H9 (cell line): ENCODE data around the gene MFSD12. TPM values are rescaled to one million over a fixed set of nuclear protein-coding genes. Genes with fewer than 3 reads are reported as not detected.

ENCODE experiments used
- DNase-seq: peaks from one replicate; pipeline ENCODE4 v3.0.0-alpha.2; 2017
- H2AFZ ChIP-seq: one replicate; pipeline ENCODE4 v1.6.1; 2013; ENCODE audit warnings: mild to moderate bottlenecking, low read length, control low read depth, moderate library complexity
- H2AK5ac ChIP-seq: 2 replicates; pipeline ENCODE4 v1.6.1; 2013; ENCODE audit warnings: low read length, control low read depth, mixed read lengths; ENCODE audit not compliant: insufficient read length
- H2BK120ac ChIP-seq: one replicate; pipeline ENCODE4 v1.6.1; 2013; ENCODE audit warnings: low read depth, mild to moderate bottlenecking, low read length, control low read depth, inconsistent platforms; ENCODE audit not compliant: poor library complexity, severe bottlenecking
- H2BK12ac ChIP-seq: 2 replicates; pipeline ENCODE4 v1.6.1; 2013; ENCODE audit warnings: low read length, control low read depth, mixed read lengths, low read depth; ENCODE audit not compliant: insufficient read length
- H2BK15ac ChIP-seq: 2 replicates; pipeline ENCODE4 v1.6.1; 2013; ENCODE audit warnings: low read depth, low read length, control low read depth
- H2BK20ac ChIP-seq: one replicate; pipeline ENCODE4 v1.6.1; 2013; ENCODE audit warnings: low read depth, mild to moderate bottlenecking, low read length, control low read depth, inconsistent platforms; ENCODE audit not compliant: poor library complexity, severe bottlenecking
- H2BK5ac ChIP-seq: 2 replicates; pipeline ENCODE4 v1.6.1; 2013; ENCODE audit warnings: low read length, control low read depth, mixed read lengths; ENCODE audit not compliant: insufficient read length
- H3K14ac ChIP-seq: 2 replicates; pipeline ENCODE4 v1.6.1; 2013; ENCODE audit warnings: low read length, control low read depth; ENCODE audit not compliant: insufficient read depth
- H3K18ac ChIP-seq: 2 replicates; pipeline ENCODE4 v1.6.1; 2013; ENCODE audit warnings: low read depth, mild to moderate bottlenecking, mixed read lengths, low read length, control low read depth; ENCODE audit not compliant: insufficient read length
- H3K23ac ChIP-seq: 2 replicates; pipeline ENCODE4 v1.6.1; 2013; ENCODE audit warnings: low read length, control low read depth, mixed read lengths, low read depth; ENCODE audit not compliant: insufficient read length
- H3K23me2 ChIP-seq: 2 replicates; pipeline ENCODE4 v1.6.1; 2013; ENCODE audit warnings: low read depth, mild to moderate bottlenecking, mixed read lengths, low read length, control low read depth; ENCODE audit not compliant: insufficient read length, poor library complexity, severe bottlenecking
- H3K27ac ChIP-seq: 2 replicates; pipeline ENCODE4 v1.5.1; 2013; ENCODE audit warnings: low read length, control low read depth, mixed read lengths, low read depth; ENCODE audit not compliant: insufficient read length
- H3K27me3 ChIP-seq: 2 replicates; pipeline ENCODE4 v1.6.1; 2013; ENCODE audit warnings: low read length, control low read depth, inconsistent platforms; ENCODE audit not compliant: insufficient read depth
- H3K4ac ChIP-seq: 2 replicates; pipeline ENCODE4 v1.6.1; 2013; ENCODE audit warnings: low read depth, mild to moderate bottlenecking, control low read depth, inconsistent platforms, low read length, moderate library complexity
- H3K4me1 ChIP-seq: 2 replicates; pipeline ENCODE4 v1.6.1; 2013; ENCODE audit warnings: low read length, control low read depth, inconsistent platforms; ENCODE audit not compliant: insufficient read depth
- H3K4me2 ChIP-seq: 2 replicates; pipeline ENCODE4 v1.6.1; 2013; ENCODE audit warnings: low read length, control low read depth, mixed read lengths; ENCODE audit not compliant: insufficient read length, insufficient read depth
- H3K56ac ChIP-seq: 2 replicates; pipeline ENCODE4 v1.6.1; 2013; ENCODE audit warnings: low read depth, mild to moderate bottlenecking, mixed read lengths, low read length, control low read depth; ENCODE audit not compliant: insufficient read length
- H3K79me1 ChIP-seq: 2 replicates; pipeline ENCODE4 v1.6.1; 2013; ENCODE audit warnings: low read depth, mild to moderate bottlenecking, moderate library complexity, low read length, control low read depth, inconsistent platforms; ENCODE audit not compliant: insufficient read depth, poor library complexity, severe bottlenecking
- H3K79me2 ChIP-seq: 2 replicates; pipeline ENCODE4 v1.6.1; 2013; ENCODE audit warnings: low read length, control low read depth, inconsistent platforms; ENCODE audit not compliant: insufficient read depth
- H3K9ac ChIP-seq: 2 replicates; pipeline ENCODE4 v1.6.1; 2013; ENCODE audit warnings: low read length, control low read depth, mixed read lengths; ENCODE audit not compliant: insufficient read length; ENCODE audit errors: extremely low read depth
- H3K9me3 ChIP-seq: one replicate; pipeline ENCODE4 v1.6.1; 2013; ENCODE audit warnings: low read depth, low read length, inconsistent platforms; ENCODE audit not compliant: control insufficient read depth
- H3T11ph ChIP-seq: one replicate; pipeline ENCODE4 v1.6.1; 2013; ENCODE audit warnings: mild to moderate bottlenecking, low read length, control low read depth, inconsistent platforms
- H4K20me1 ChIP-seq: one replicate; pipeline ENCODE4 v1.6.1; 2013; ENCODE audit not compliant: control insufficient read depth, insufficient read length, insufficient read depth
- H4K5ac ChIP-seq: 2 replicates; pipeline ENCODE4 v1.6.1; 2013; ENCODE audit warnings: low read depth, mild to moderate bottlenecking, mixed read lengths, low read length, control low read depth; ENCODE audit not compliant: insufficient read length
- H4K8ac ChIP-seq: replicated peaks from 2 replicates; pipeline ENCODE4 v1.6.1; 2013; ENCODE audit warnings: low read length, control low read depth, mixed read lengths, low read depth; ENCODE audit not compliant: insufficient read length
- H4K91ac ChIP-seq: 2 replicates; pipeline ENCODE4 v1.6.1; 2013; ENCODE audit warnings: low read depth, mild to moderate bottlenecking, moderate library complexity, mixed read lengths, low read length, control low read depth; ENCODE audit not compliant: insufficient read length
- H3K27ac Mint-ChIP-seq, 3 experiments: 2 replicates in 2 of 3; 3 replicates in 1 of 3; pipeline ENCODE4 v1.8.0; 2020 to 2021; ENCODE audit warnings: mixed read lengths in 3 of 3, mild to moderate bottlenecking in 1 of 3, moderate library complexity in 1 of 3
- H3K27me3 Mint-ChIP-seq: 2 replicates; pipeline ENCODE4 v1.8.0; 2021; ENCODE audit warnings: low read depth, mild to moderate bottlenecking, moderate library complexity, mixed read lengths
- H3K36me3 Mint-ChIP-seq, 3 experiments: 2 replicates in 2 of 3; 3 replicates in 1 of 3; pipeline ENCODE4 v1.8.0; 2020 to 2021; ENCODE audit warnings: low read depth in 3 of 3, mixed read lengths in 3 of 3; ENCODE audit not compliant: insufficient read depth in 1 of 3
- H3K4me1 Mint-ChIP-seq, 2 experiments: 2 replicates each; pipeline ENCODE4 v1.8.0; 2020; ENCODE audit warnings: mixed read lengths in 2 of 2
- H3K4me3 Mint-ChIP-seq, 2 experiments: 2 replicates in 1 of 2; 3 replicates in 1 of 2; pipeline ENCODE4 v1.8.0; 2020 to 2021; ENCODE audit warnings: mild to moderate bottlenecking in 2 of 2, mixed read lengths in 2 of 2, moderate library complexity in 1 of 2
- H3K9me3 Mint-ChIP-seq, 2 experiments: 2 replicates in 1 of 2; 3 replicates in 1 of 2; pipeline ENCODE4 v1.8.0; 2020; ENCODE audit warnings: mild to moderate bottlenecking in 2 of 2, mixed read lengths in 2 of 2, moderate library complexity in 1 of 2
- CTCF ChIP-seq: fragments of 200-600 bp; sonication (generic); conservative IDR thresholded peaks from 3 replicates; pipeline ENCODE4 v1.8.0; 2021; ENCODE audit warnings: antibody characterized with exemption, mild to moderate bottlenecking
- WGBS: extraction: QIAGEN DNeasy Blood & Tissue Kit; methylation state at CpG from one replicate; pipeline ENCODE4 v1.1.7; 2013; ENCODE audit warnings: missing lambda C conversion rate, low lambda C conversion rate, mixed read lengths; ENCODE audit not compliant: insufficient read length; ENCODE audit errors: extremely low coverage; 5-methylcytosine and 5-hydroxymethylcytosine counted together
- total RNA-seq: library from RNA; stranded (reverse); gene quantifications from 2 replicates; pipeline ENCODE4 v1.2.1, GENCODE V29; 2021

MFSD12 gene
- total RNA-seq, 1 experiment from 2014 or later: 58.8 TPM

- Mint-ChIP-seq H3K4me3 (no peak overlapping the region), H3K27ac (peak overlapping the region in 2 of 3 experiments; percentile 70 to 86; a peak in 4 of 7 replicates), H3K36me3 (peaks cover 13 to 42% (median 41%) of the 10 kb centered on the region in 3 experiments; a peak in 6 of 7 replicates), H3K9me3 (no peaks in the 10 kb centered on the region), H3K27me3 (no peaks in the 10 kb centered on the region; the same call in 1 of the 2 replicates), H3K4me1 (peaks cover 6 to 14% of the 10 kb centered on the region in 2 experiments; a peak in 3 of 4 replicates)
- no peak overlapping the region for H2BK20ac ChIP-seq
- no peaks in the 10 kb centered on the region for H3K23me2 ChIP-seq
- H3T11ph ChIP-seq: no peak overlapping the region
- no peak overlapping the region for H2AK5ac ChIP-seq
- H3K23ac ChIP-seq: no peak overlapping the region
- H2BK120ac ChIP-seq: no peak overlapping the region
- no CpG with 5 or more reads among the region's 25 CpGs for WGBS
- no peak overlapping the region for H3K4me2 ChIP-seq
- H4K5ac ChIP-seq: no peak overlapping the region
- no peak for DNase-seq
- H3K9ac ChIP-seq: no peak overlapping the region
- no peak overlapping the region for H2BK12ac ChIP-seq
- H3K18ac ChIP-seq: no peak overlapping the region
- TF ChIP-seq CTCF: no peak
- H3K9me3 ChIP-seq: no peaks in the 10 kb centered on the region
- no peaks in the 10 kb centered on the region for H3K79me2 ChIP-seq
- no peak overlapping the region for H3K14ac ChIP-seq
- H3K56ac ChIP-seq: no peak overlapping the region
- no peak overlapping the region for H3K4ac ChIP-seq
- H4K20me1 ChIP-seq: no peaks in the 10 kb centered on the region
- H3K4me1 ChIP-seq: no peaks in the 10 kb centered on the region
- no peaks in the 10 kb centered on the region for H3K79me1 ChIP-seq
- no peak overlapping the region for H4K91ac ChIP-seq
- no peak overlapping the region for H2BK15ac ChIP-seq
- H4K8ac ChIP-seq: no peak overlapping the region
- no peak overlapping the region for H3K27ac ChIP-seq
- no peak overlapping the region for H2AFZ ChIP-seq
- no peaks in the 10 kb centered on the region for H3K27me3 ChIP-seq
- H2BK5ac ChIP-seq: no peak overlapping the region
Measured at GRCh38 chr19:3538258-3538929, 19.0 kb downstream of the MFSD12 start.
